ENCODE results near the gene IL27RA. TPM values are rescaled to one million over a fixed set of nuclear protein-coding genes. Genes with fewer than 3 reads are reported as not detected.

Gene IL27RA
- total RNA-seq, 2 donors from 2014 or later, result 10.3 to 10.8 TPM

- Mint-ChIP-seq H3K36me3 (ENCODE audit: low read depth) (peaks cover 33% of the 10 kb centered on the region), H3K9me3 (peaks cover 18% of the 10 kb centered on the region), H3K4me3 (no peak overlapping the region), H3K27ac (no peak overlapping the region), H3K27me3 (ENCODE audit: insufficient read depth) (no peaks in the 10 kb centered on the region), H3K4me1 (no peaks in the 10 kb centered on the region)
- Histone ChIP-seq H3K9me3 (ENCODE audit: control insufficient read depth, low read length) (peaks cover 15% of the 10 kb centered on the region), H3K4me1 (ENCODE audit: control insufficient read depth, insufficient read depth, low read length) (no peaks in the 10 kb centered on the region), H3K27me3 (ENCODE audit: control insufficient read depth, insufficient read depth, low read length, poor library complexity, severe bottlenecking) (no peaks in the 10 kb centered on the region), H3K27ac (ENCODE audit: low read depth, low read length) (no peak overlapping the region), H3K4me3 (ENCODE audit: low read length) (peak overlapping the region; percentile 26), H3K36me3 (ENCODE audit: control insufficient read depth, insufficient read depth, low read length) (peaks cover 28% of the 10 kb centered on the region), H3K9ac (ENCODE audit: extremely low read depth, low read length, poor library complexity, severe bottlenecking) (no peak overlapping the region)
- TF ChIP-seq CTCF (conservative IDR thresholded peaks at IDR 0.05), result no peak
- WGBS, 2 experiments (ENCODE audit: insufficient coverage in 1 of 2, insufficient read length in 1 of 2), result 98% methylated on average over 3 of the region's 3 CpGs
- DNase-seq, result no peak
These were observed 32.5 kb upstream of the IL27RA start for GRCh38 chr19:13999085-13999484.

- H3K27ac Mint-ChIP-seq, result no peak overlapping the region
These were observed 30.7 kb upstream of the IL27RA start for GRCh38 chr19:14000691-14001375.

GRCh38 chr19:14002571-14003250 is 28.9 kb upstream of the IL27RA start:
- Mint-ChIP-seq H3K27me3 (ENCODE audit: insufficient read depth) (no peaks in the 10 kb centered on the region), H3K27ac (peak overlapping the region; percentile 79), H3K4me1 (no peaks in the 10 kb centered on the region), H3K36me3 (ENCODE audit: low read depth) (peaks cover 30% of the 10 kb centered on the region), H3K4me3 (no peak overlapping the region), H3K9me3 (peaks cover 18% of the 10 kb centered on the region)
- peaks cover 15% of the 10 kb centered on the region for H3K9me3 ChIP-seq (ENCODE audit: control insufficient read depth, low read length)
- no peak for DNase-seq
- no peak overlapping the region for H3K27ac ChIP-seq (ENCODE audit: low read depth, low read length)
- no peak overlapping the region for H3K9ac ChIP-seq (ENCODE audit: extremely low read depth, low read length, poor library complexity, severe bottlenecking)
- peaks cover 23% of the 10 kb centered on the region for H3K36me3 ChIP-seq (ENCODE audit: control insufficient read depth, insufficient read depth, low read length)
- no peak for TF ChIP-seq CTCF (conservative IDR thresholded peaks at IDR 0.05)
- 88 to 91% methylated on average over 7 to 13 of the region's 13 CpGs for WGBS, 2 experiments (ENCODE audit: insufficient coverage in 1 of 2, insufficient read length in 1 of 2)
- no peaks in the 10 kb centered on the region for H3K27me3 ChIP-seq (ENCODE audit: control insufficient read depth, insufficient read depth, low read length, poor library complexity, severe bottlenecking)
- no peak overlapping the region for H3K4me3 ChIP-seq (ENCODE audit: low read length)
- H3K4me1 ChIP-seq (ENCODE audit: control insufficient read depth, insufficient read depth, low read length), result no peaks in the 10 kb centered on the region

More at GRCh38 chr19:14000691-14001375, 30.7 kb upstream of the IL27RA start:
- no peak for TF ChIP-seq CTCF (conservative IDR thresholded peaks at IDR 0.05)
- Histone ChIP-seq H3K36me3 (ENCODE audit: control insufficient read depth, insufficient read depth, low read length) (peaks cover 28% of the 10 kb centered on the region), H3K4me1 (ENCODE audit: control insufficient read depth, insufficient read depth, low read length) (no peaks in the 10 kb centered on the region), H3K27ac (ENCODE audit: low read depth, low read length) (no peak overlapping the region), H3K27me3 (ENCODE audit: control insufficient read depth, insufficient read depth, low read length, poor library complexity, severe bottlenecking) (no peaks in the 10 kb centered on the region), H3K9me3 (ENCODE audit: control insufficient read depth, low read length) (peaks cover 15% of the 10 kb centered on the region), H3K9ac (ENCODE audit: extremely low read depth, low read length, poor library complexity, severe bottlenecking) (no peak overlapping the region), H3K4me3 (ENCODE audit: low read length) (no peak overlapping the region)
- H3K9me3 Mint-ChIP-seq, result peaks cover 18% of the 10 kb centered on the region
- DNase-seq, result no peak
- H3K4me1 Mint-ChIP-seq, result no peaks in the 10 kb centered on the region
- WGBS, 2 experiments (ENCODE audit: insufficient coverage in 1 of 2, insufficient read length in 1 of 2), result 91 to 93% methylated on average over 12 to 13 of the region's 13 CpGs
- H3K4me3 Mint-ChIP-seq, result no peak overlapping the region
- H3K27me3 Mint-ChIP-seq (ENCODE audit: insufficient read depth), result no peaks in the 10 kb centered on the region
- peaks cover 30% of the 10 kb centered on the region for H3K36me3 Mint-ChIP-seq (ENCODE audit: low read depth)
